Psoas muscle (tissue), 8 donors: Measurements from ENCODE around the gene GC. TPM values are rescaled to one million over a fixed set of nuclear protein-coding genes. Genes with fewer than 3 reads are reported as not detected.

Source experiments
- ATAC-seq, 4 donors: fragments of 200-7000 bp; cut with Tn5 transposase; one replicate each; pipeline ENCODE4 v1.9.1; 2020; ENCODE audit warnings: moderate library complexity in 3 of 4, mild to moderate bottlenecking in 2 of 4
- DNase-seq, 2 donors: peaks; one replicate each; pipeline ENCODE4 v3.0.0-alpha.2; 2020
- H3K27ac ChIP-seq: fragments of 200-600 bp; one replicate; pipeline ENCODE4 v1.8.0; 2022
- H3K27me3 ChIP-seq, 3 donors: fragments of 200-600 bp in 1 of 3; one replicate each; pipeline versions ENCODE4 v1.6.1 to v1.8.0; 2013 to 2022; ENCODE audit warnings: low read length in 2 of 3, mild to moderate bottlenecking in 2 of 3, moderate library complexity in 1 of 3; ENCODE audit not compliant: insufficient read depth in 3 of 3
- H3K36me3 ChIP-seq, 2 donors: fragments of 200-600 bp in 1 of 2; one replicate each; pipeline versions ENCODE4 v1.6.1 to v1.8.0; 2013 to 2022; ENCODE audit warnings: low read depth in 1 of 2, mild to moderate bottlenecking in 1 of 2, moderate library complexity in 1 of 2; ENCODE audit not compliant: insufficient read depth in 1 of 2
- H3K4me1 ChIP-seq: fragments of 200-600 bp; one replicate; pipeline ENCODE4 v1.8.0; 2022
- H3K4me3 ChIP-seq: fragments of 200-600 bp; one replicate; pipeline ENCODE4 v1.8.0; 2022; ENCODE audit warnings: mild to moderate bottlenecking
- H3K9me3 ChIP-seq: fragments of 200-600 bp; one replicate; pipeline ENCODE4 v1.8.0; 2022
- CTCF ChIP-seq: fragments of 200-600 bp; IDR thresholded peaks from one replicate; pipeline ENCODE4 v1.8.0; 2022; ENCODE audit warnings: antibody characterized with exemption
- WGBS, 3 donors: extraction: QIAGEN DNeasy Blood & Tissue Kit; methylation state at CpG; one replicate each; pipeline versions ENCODE4 v1.1.6 to v1.1.7; 2013; 5-methylcytosine and 5-hydroxymethylcytosine counted together
- intact Hi-C, 2 donors: fragments of 100-400 bp; cut with DNase I; formaldehyde crosslinking; loops; one replicate each; pipeline versions ENCODE4 v1.11.0 to v1.14.2; 2022
- polyA plus RNA-seq, 3 donors: library from polyadenylated mRNA; stranded (reverse); fragments of 200-250 nt; gene quantifications; one replicate each; pipeline ENCODE4 v1.2.3, GENCODE V29; 2013
- total RNA-seq, 4 donors: library from RNA; stranded (reverse); fragmentation: NEBNext Ultra II Directional in 2 of 4; extraction: Animal tissue kit (Norgen Biotek cat#: 25700) in 2 of 4; gene quantifications; one replicate each; pipeline versions ENCODE4 v1.2.1 to v1.2.4, GENCODE V29; 2021 to 2023
- donor health status: healthy with polysubstance abuse.
- donor health status: DM: no; HTN: no; CAD: no; lungs with moderate emphysema.
- donor health status: Bipolar disorder and iron deficiency.
- donor health status: healthy.
- donor health status: DM: yes; HTN: yes; CAD: no.
- donor health status: DM: no; HTN: no; CAD: no.
- donor health status: DM: no; HTN: no; CAD: no.
- donor health status: DM: yes; HTN: yes; CAD: no.

The GC gene
- total and polyA plus RNA-seq, 7 donors: 0.18 to 0.30 TPM; not detected in 5

- H3K9me3 ChIP-seq: no peaks in the 10 kb centered on the region
- H3K27ac ChIP-seq: no peak overlapping the region
- intact Hi-C loops: no loop called here
- H3K4me1 ChIP-seq: no peaks in the 10 kb centered on the region
- DNase-seq (no peak), ATAC-seq (no peak)
- no peaks in the 10 kb centered on the region for H3K36me3 ChIP-seq
- TF ChIP-seq CTCF: no peak
- H3K27me3 ChIP-seq: no peaks in the 10 kb centered on the region
- 38 to 53% (median 42%) methylated on average over 3 of the region's 3 CpGs for WGBS, 3 donors
- no peak overlapping the region for H3K4me3 ChIP-seq
Measured at GRCh38 chr4:71769434-71769833, 14.4 kb downstream of the GC start.

- no peak for TF ChIP-seq CTCF
- Histone ChIP-seq H3K9me3 (no peaks in the 10 kb centered on the region), H3K4me3 (no peak overlapping the region), H3K4me1 (no peaks in the 10 kb centered on the region), H3K36me3 (no peaks in the 10 kb centered on the region), H3K27me3 (no peaks in the 10 kb centered on the region), H3K27ac (no peak overlapping the region)
- ATAC-seq (no peak), DNase-seq (no peak)
- 33 to 38% (median 35%) methylated on average over 7 of the region's 7 CpGs for WGBS, 3 donors
- intact Hi-C loops: no loop called here
Measured at GRCh38 chr4:71768123-71768522, 15.8 kb downstream of the GC start.

- H3K27ac ChIP-seq: no peak overlapping the region
- H3K9me3 ChIP-seq: no peaks in the 10 kb centered on the region
- H3K4me3 ChIP-seq: no peak overlapping the region
- WGBS, 3 donors: 22 to 25% (median 22%) methylated on average over 2 of the region's 2 CpGs
- H3K27me3 ChIP-seq: no peaks in the 10 kb centered on the region
- ATAC-seq (no peak), DNase-seq (no peak)
- intact Hi-C loops: no loop called here
- no peaks in the 10 kb centered on the region for H3K4me1 ChIP-seq
- no peaks in the 10 kb centered on the region for H3K36me3 ChIP-seq
- no peak for TF ChIP-seq CTCF
Measured at GRCh38 chr4:71765821-71766383, 18.0 kb downstream of the GC start.

- Histone ChIP-seq H3K27ac (no peak overlapping the region), H3K4me3 (no peak overlapping the region), H3K9me3 (no peaks in the 10 kb centered on the region), H3K4me1 (no peaks in the 10 kb centered on the region), H3K36me3 (no peaks in the 10 kb centered on the region), H3K27me3 (no peaks in the 10 kb centered on the region)
- DNase-seq: no peak
- no peak for ATAC-seq
- no peak for TF ChIP-seq CTCF
- WGBS, 3 donors: 46 to 57% (median 51%) methylated on average over 4 of the region's 4 CpGs
- intact Hi-C loops: no loop called here
Measured at GRCh38 chr4:71765350-71765749, 18.5 kb downstream of the GC start.
